Ovary (tissue), 9 donors: ENCODE results near the gene KIF11. TPM values are rescaled to one million over a fixed set of nuclear protein-coding genes. Genes with fewer than 3 reads are reported as not detected.
A peak's percentile ranks its signal among the peaks of the same experiment; 100 is the strongest.

ENCODE experiments used
- DNase-seq, 5 donors: peaks; one replicate each; pipeline ENCODE4 v3.0.0-alpha.2; 2019 to 2020
- H3K27ac ChIP-seq, 2 donors: fragments of 200-600 bp; one replicate each; pipeline versions ENCODE4 v1.5.1 to v1.8.0; 2019 to 2022
- H3K27me3 ChIP-seq: fragments of 200-600 bp; one replicate; pipeline ENCODE4 v1.8.0; 2022
- H3K36me3 ChIP-seq: fragments of 200-600 bp; sonication (generic); one replicate; pipeline ENCODE4 v1.5.1; 2019
- H3K4me1 ChIP-seq: one replicate; pipeline ENCODE4 v1.8.1; 2013; ENCODE audit warnings: mild to moderate bottlenecking, moderate library complexity; ENCODE audit not compliant: insufficient read depth
- H3K4me3 ChIP-seq: fragments of 200-600 bp; sonication (generic); one replicate; pipeline ENCODE4 v1.5.1; 2017
- H3K9me3 ChIP-seq, 2 donors: fragments of 200-600 bp in 1 of 2; sonication (generic) in 1 of 2; one replicate each; pipeline versions ENCODE4 v1.5.1 to v1.8.1; 2013 to 2019; ENCODE audit warnings: mild to moderate bottlenecking in 1 of 2, moderate library complexity in 1 of 2
- CTCF ChIP-seq, 3 donors: fragments of 450-650 bp in 2 of 3; fragments of 200-600 bp in 1 of 3; IDR thresholded peaks; one replicate each; pipeline versions ENCODE4 v1.5.1 to v1.8.0; 2016 to 2022; ENCODE audit warnings: antibody characterized with exemption in 3 of 3, mild to moderate bottlenecking in 1 of 3
- EP300 ChIP-seq: sonication (generic); formaldehyde crosslinking; IDR thresholded peaks from one replicate; pipeline ENCODE4 v1.6.1; 2017; ENCODE audit warnings: antibody characterized with exemption
- POLR2A ChIP-seq: fragments of 450-650 bp; IDR thresholded peaks from one replicate; pipeline ENCODE4 v1.6.1; 2017; ENCODE audit warnings: antibody characterized with exemption, mild to moderate bottlenecking, moderate library complexity
- WGBS, 3 donors: extraction: QIAGEN DNeasy Blood & Tissue Kit in 1 of 3; methylation state at CpG; one replicate each; pipeline versions ENCODE4 v1.1.5 to v1.1.7; 2013 to 2017; 5-methylcytosine and 5-hydroxymethylcytosine counted together
- intact Hi-C, 4 donors: fragments of 100-400 bp; cut with DNase I; formaldehyde crosslinking; loops; one replicate each; pipeline versions ENCODE4 v1.11.0 to v1.15.1; 2022 to 2023
- polyA plus RNA-seq, 2 donors: library from polyadenylated mRNA; stranded (reverse); fragments of 200-250 nt in 1 of 2; fragments of 350-450 nt in 1 of 2; fragmentation: Illumina TruSeq in 1 of 2; extraction: RNeasy Lipid Tissue Mini Kit (QIAGEN cat#74804) in 1 of 2; gene quantifications; one replicate each; pipeline ENCODE4 v1.2.3, GENCODE V29; 2013 to 2014
- total RNA-seq, 7 donors: library from RNA; depleted of rRNA in 2 of 7; stranded (reverse); fragments of >200 nt in 2 of 7; fragmentation: NEBNext Ultra II Directional in 3 of 7; extraction: Animal tissue kit (Norgen Biotek cat#: 25700) in 3 of 7; gene quantifications; one replicate each; pipeline versions ENCODE4 v1.1.0 to v1.2.4, GENCODE V29; 2016 to 2023
- donor health status: DM: no; HTN: no; CAD: no; lungs with moderate emphysema.
- donor health status: DM: no; HTN: no; CAD: no.
- donor health status: Bipolar disorder and iron deficiency.
- donor health status: DM: yes; HTN: yes; CAD: no.
- donor health status: DM: no; HTN: no; CAD: no.
- donor health status: DM: yes; HTN: yes; CAD: no.

The KIF11 gene
- total and polyA plus RNA-seq, 9 donors: 0.23 to 2.3 (median 0.77) TPM

- DNase-seq: no peak
- Histone ChIP-seq H3K36me3 (no peaks in the 10 kb centered on the region), H3K4me1 (peaks cover 10% of the 10 kb centered on the region), H3K9me3 (no peaks in the 10 kb centered on the region), H3K27me3 (no peaks in the 10 kb centered on the region), H3K4me3 (no peak overlapping the region), H3K27ac (no peak overlapping the region)
- TF ChIP-seq POLR2A: no peak
- TF ChIP-seq EP300: no peak
- TF ChIP-seq CTCF (IDR thresholded peaks at IDR 0.05): no peak
- 51 to 59% (median 57%) methylated on average over 30 of the region's 30 CpGs for WGBS, 3 donors
- intact Hi-C loops: no loop called here
Observed at GRCh38 chr10:92690915-92691590, 98.1 kb downstream of the KIF11 start.

DNA sequence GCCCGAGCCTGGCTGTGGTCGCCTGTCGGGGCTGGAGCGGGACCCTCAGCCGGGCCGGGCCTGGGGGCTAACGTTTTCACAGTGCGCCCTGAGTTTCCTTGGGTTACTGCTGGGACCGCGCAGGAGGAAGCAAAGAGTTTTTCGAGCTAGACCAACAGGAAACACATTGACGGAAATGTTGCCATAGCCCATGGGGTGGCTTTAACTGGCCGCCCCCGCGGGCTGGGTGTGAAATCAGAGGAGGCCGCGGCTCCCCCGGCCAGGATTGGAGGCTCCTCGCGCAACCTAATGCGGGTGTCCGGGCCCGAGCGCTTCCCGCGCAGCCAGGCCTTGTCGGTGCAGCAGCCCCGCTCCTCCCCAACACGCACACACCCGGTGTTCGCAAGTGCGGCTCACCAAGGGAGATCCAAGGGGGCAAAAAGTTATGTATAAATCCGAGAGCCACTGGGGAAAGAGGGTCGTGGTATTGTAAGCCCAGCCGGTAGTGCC, 98.7 kb downstream of the KIF11 start:
- no peak for TF ChIP-seq POLR2A
- DNase-seq: peak in 1 of 5 donors; percentile 19
- H3K4me1 ChIP-seq: peaks cover 10% of the 10 kb centered on the region

GRCh38 chr10:92692080-92692671, 99.2 kb downstream of the KIF11 start:
- H3K27ac ChIP-seq: no peak overlapping the region
- 33 to 38% (median 34%) methylated on average over 34 of the region's 34 CpGs for WGBS, 3 donors
- TF ChIP-seq CTCF (IDR thresholded peaks at IDR 0.05) (no peak), EP300 (no peak), POLR2A (no peak)
- intact Hi-C loops: no loop called here
- no peak for DNase-seq
- H3K9me3 ChIP-seq: no peaks in the 10 kb centered on the region
- peak overlapping the region; percentile 9 for H3K4me3 ChIP-seq
- peaks cover 10% of the 10 kb centered on the region for H3K4me1 ChIP-seq
- no peaks in the 10 kb centered on the region for H3K36me3 ChIP-seq
- no peaks in the 10 kb centered on the region for H3K27me3 ChIP-seq

More for the DNA sequence above, 98.7 kb downstream of the KIF11 start:
- 44 to 55% (median 51%) methylated on average over 35 of the region's 35 CpGs for WGBS, 3 donors
- H3K27me3 ChIP-seq: no peaks in the 10 kb centered on the region
- H3K4me3 ChIP-seq: no peak overlapping the region
- H3K9me3 ChIP-seq: no peaks in the 10 kb centered on the region
- no peak overlapping the region for H3K27ac ChIP-seq
- H3K36me3 ChIP-seq: no peaks in the 10 kb centered on the region
- intact Hi-C loops: no loop called here

DNA sequence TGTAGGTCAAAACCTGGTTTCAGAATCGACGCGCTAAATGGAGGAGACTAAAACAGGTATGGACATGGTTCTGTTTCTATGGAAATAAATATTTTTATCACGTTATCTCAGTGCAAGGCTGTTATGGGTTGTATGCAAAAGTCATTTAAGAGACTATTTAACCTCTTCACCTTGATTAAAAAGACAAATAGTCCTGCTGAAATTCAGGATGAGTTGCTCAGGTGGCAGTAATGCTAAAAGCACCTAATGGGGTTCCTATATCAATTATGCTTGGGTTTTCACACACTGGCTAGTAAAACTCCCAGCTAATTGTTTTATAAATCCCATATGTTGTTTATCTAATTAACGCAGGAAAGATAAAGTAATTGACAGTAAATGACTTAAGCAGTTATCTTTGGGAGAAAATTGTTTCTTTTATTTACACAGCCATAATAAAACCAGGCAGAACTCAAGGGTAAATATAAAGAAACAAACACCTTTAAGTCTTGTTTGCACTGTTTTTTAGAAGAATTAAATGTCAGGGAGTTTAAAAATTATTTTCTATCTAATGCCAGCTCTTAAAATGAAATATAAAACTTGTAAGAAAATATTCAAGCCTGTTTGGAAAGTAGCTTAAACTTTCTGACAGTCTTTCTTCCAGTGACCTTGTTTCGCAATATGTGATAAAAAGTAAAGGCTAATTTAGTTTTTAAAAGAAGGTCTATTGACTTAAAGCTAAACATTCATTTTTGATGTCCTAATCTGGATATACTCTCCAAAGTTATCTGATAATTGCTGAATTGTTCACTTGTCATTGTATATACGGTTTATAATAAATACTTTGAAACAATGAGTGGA, 100.0 kb downstream of the KIF11 start:
- 33 to 37% (median 35%) methylated on average over 7 of the region's 7 CpGs for WGBS, 3 donors
- Histone ChIP-seq H3K4me3 (no peak overlapping the region), H3K9me3 (no peaks in the 10 kb centered on the region), H3K27ac (no peak overlapping the region), H3K36me3 (no peaks in the 10 kb centered on the region), H3K4me1 (peaks cover 10% of the 10 kb centered on the region), H3K27me3 (no peaks in the 10 kb centered on the region)
- intact Hi-C loops: no loop called here
- TF ChIP-seq EP300 (no peak), POLR2A (no peak), CTCF (IDR thresholded peaks at IDR 0.05) (no peak)
- DNase-seq: no peak
